GM23338 (cell line): ENCODE results near the gene ATCAY. TPM values are rescaled to one million over a fixed set of nuclear protein-coding genes. Genes with fewer than 3 reads are reported as not detected.

Experiments
- ATAC-seq: fragments of 200-7000 bp; cut with Tn5 transposase; 3 replicates; pipeline ENCODE4 v1.9.1; 2020
- DNase-seq: peaks from one replicate; pipeline ENCODE4 v3.0.0-alpha.2; 2015; ENCODE audit warnings: low spot score
- H2AFZ ChIP-seq: fragments of 200-600 bp; sonication (generic); 2 replicates; pipeline ENCODE4 v1.8.0; 2016; ENCODE audit warnings: antibody characterized with exemption, mild to moderate bottlenecking, moderate library complexity
- H3F3A ChIP-seq: fragments of 200-600 bp; sonication (generic); replicated peaks from 2 replicates; pipeline ENCODE4 v1.8.0; 2017; ENCODE audit warnings: antibody characterized with exemption, mixed run types, low read depth
- H3K27ac ChIP-seq: fragments of 200-600 bp; sonication (generic); 2 replicates; pipeline ENCODE4 v1.6.1; 2016; ENCODE audit warnings: low read depth
- H3K27me3 ChIP-seq: fragments of 200-600 bp; sonication (generic); 2 replicates; pipeline ENCODE4 v1.8.0; 2016; ENCODE audit warnings: mild to moderate bottlenecking, mixed run types, moderate library complexity; ENCODE audit not compliant: insufficient read depth
- H3K36me3 ChIP-seq: fragments of 200-600 bp; sonication (generic); 2 replicates; pipeline ENCODE4 v1.8.0; 2016; ENCODE audit warnings: mild to moderate bottlenecking; ENCODE audit not compliant: insufficient read depth
- H3K4me1 ChIP-seq: fragments of 200-600 bp; sonication (generic); 2 replicates; pipeline ENCODE4 v1.8.0; 2016; ENCODE audit warnings: mild to moderate bottlenecking, moderate library complexity; ENCODE audit not compliant: insufficient read depth
- H3K4me2 ChIP-seq: fragments of 200-600 bp; sonication (generic); 2 replicates; pipeline ENCODE4 v1.7.1; 2017; ENCODE audit warnings: mixed run types
- H3K4me3 ChIP-seq: fragments of 200-600 bp; sonication (generic); 2 replicates; pipeline ENCODE4 v1.6.1; 2016; ENCODE audit warnings: mixed run types
- H3K79me2 ChIP-seq: fragments of 200-600 bp; sonication (generic); replicated peaks from 2 replicates; pipeline ENCODE4 v1.8.0; 2017; ENCODE audit warnings: mild to moderate bottlenecking; ENCODE audit not compliant: insufficient read depth
- H3K9me2 ChIP-seq: fragments of 200-600 bp; sonication (generic); 2 replicates; pipeline ENCODE4 v1.8.0; 2017; ENCODE audit not compliant: insufficient read depth
- H4K20me1 ChIP-seq: fragments of 200-600 bp; sonication (generic); replicated peaks from 2 replicates; pipeline ENCODE4 v1.8.0; 2017; ENCODE audit warnings: mild to moderate bottlenecking; ENCODE audit not compliant: insufficient read depth
- H3K27ac Mint-ChIP-seq: 2 replicates; pipeline ENCODE4 v1.8.0; 2020; ENCODE audit warnings: inconsistent platforms, mild to moderate bottlenecking, moderate library complexity, mixed read lengths
- H3K27me3 Mint-ChIP-seq: 3 replicates; pipeline ENCODE4 v1.8.0; 2022; ENCODE audit warnings: low read depth, mild to moderate bottlenecking, moderate library complexity, mixed read lengths, inconsistent platforms; ENCODE audit not compliant: insufficient read depth, poor library complexity
- H3K36me3 Mint-ChIP-seq: 3 replicates; pipeline ENCODE4 v1.8.0; 2021; ENCODE audit warnings: low read depth, mild to moderate bottlenecking, inconsistent platforms, moderate library complexity, mixed read lengths
- H3K4me1 Mint-ChIP-seq: 3 replicates; pipeline ENCODE4 v1.8.0; 2020; ENCODE audit warnings: mild to moderate bottlenecking, inconsistent platforms, mixed read lengths
- H3K4me3 Mint-ChIP-seq: 3 replicates; pipeline ENCODE4 v1.8.0; 2021; ENCODE audit warnings: moderate library complexity, mild to moderate bottlenecking, inconsistent platforms, mixed read lengths
- H3K9me3 Mint-ChIP-seq: 3 replicates; pipeline ENCODE4 v1.8.0; 2020; ENCODE audit warnings: moderate library complexity, mild to moderate bottlenecking, inconsistent platforms, mixed read lengths
- CREB1 ChIP-seq: fragments of 250-450 bp; sonication (Bioruptor Pico); IDR thresholded peaks from 2 replicates; pipeline ENCODE4 v1.5.0; 2020; ENCODE audit warnings: low read depth, mild to moderate bottlenecking, moderate library complexity
- CTCF ChIP-seq, 2 experiments: fragments of 200-600 bp in 1 of 2; sonication (generic) in 1 of 2; conservative IDR thresholded peaks; 2 replicates each; pipeline versions ENCODE4 v1.5.1 to v1.6.1; 2016 to 2017; ENCODE audit warnings: antibody characterized with exemption in 2 of 2, low read depth in 2 of 2, mild to moderate bottlenecking in 2 of 2, moderate library complexity in 1 of 2
- EZH2 ChIP-seq: fragments of 200-600 bp; sonication (generic); IDR thresholded peaks from one replicate; pipeline ENCODE4 v1.8.0; 2017; ENCODE audit warnings: antibody characterized with exemption, mild to moderate bottlenecking, low read depth; ENCODE audit not compliant: unreplicated experiment
- EZH2phosphoT487 ChIP-seq: fragments of 200-600 bp; sonication (generic); IDR thresholded peaks from one replicate; pipeline ENCODE4 v1.8.1; 2018; ENCODE audit warnings: antibody characterized with exemption; ENCODE audit not compliant: unreplicated experiment
- JUNB ChIP-seq: IDR thresholded peaks from one replicate; pipeline ENCODE4 v1.6.1; 2016; ENCODE audit warnings: antibody characterized with exemption; ENCODE audit not compliant: unreplicated experiment
- NANOG ChIP-seq: IDR thresholded peaks from 2 replicates; pipeline ENCODE4 v1.6.1; 2016; ENCODE audit warnings: antibody characterized with exemption, borderline replicate concordance
- POLR2AphosphoS5 ChIP-seq: IDR thresholded peaks from 2 replicates; pipeline ENCODE4 v1.6.1; 2016; ENCODE audit warnings: antibody characterized with exemption, low read depth
- REST ChIP-seq: IDR thresholded peaks from one replicate; pipeline ENCODE4 v1.6.1; 2018; ENCODE audit warnings: antibody characterized with exemption; ENCODE audit not compliant: unreplicated experiment
- STAT1 ChIP-seq: IDR thresholded peaks from one replicate; pipeline ENCODE4 v1.6.1; 2016; ENCODE audit warnings: antibody characterized with exemption; ENCODE audit not compliant: unreplicated experiment
- ZNF114 ChIP-seq: fragments of 250-450 bp; sonication (Bioruptor Pico); IDR thresholded peaks from 2 replicates; pipeline ENCODE4 v1.5.0; 2020; ENCODE audit warnings: mild to moderate bottlenecking, moderate library complexity
- ZNF331 ChIP-seq: fragments of 250-450 bp; sonication (Bioruptor Pico); IDR thresholded peaks from 2 replicates; pipeline ENCODE4 v1.5.0; 2020; ENCODE audit warnings: low read depth, mild to moderate bottlenecking, moderate library complexity
- ZNF462 ChIP-seq: fragments of 250-450 bp; sonication (Bioruptor Pico); IDR thresholded peaks from 2 replicates; pipeline ENCODE4 v1.5.0; 2020; ENCODE audit warnings: mild to moderate bottlenecking, moderate library complexity
- polyA plus RNA-seq: library from polyadenylated mRNA; unstranded; fragments of >200 nt; fragmentation: Nextera tagmentation; extraction: Ambion mirVana; gene quantifications from 2 replicates; pipeline ENCODE4 v1.2.1, GENCODE V29; 2016
- total RNA-seq: library from RNA; depleted of rRNA; stranded (reverse); fragments of >200 nt; shearing (Covaris generic); gene quantifications from 2 replicates; pipeline ENCODE4 v1.2.3, GENCODE V29; 2014
- TF ChIP-seq, protein P1 (sequence below): IDR thresholded peaks from 2 replicates; pipeline ENCODE4 v1.6.1; 2016; ENCODE audit warnings: antibody characterized with exemption

Gene ATCAY
- total and polyA plus RNA-seq, 2 experiments from 2014 or later, result 16.9 to 45.7 TPM

- peaks cover 8% of the 10 kb centered on the region for H3K27me3 Mint-ChIP-seq
- H3K4me2 ChIP-seq, result no peak overlapping the region
- ATAC-seq, result no peak
These were observed 50.6 kb downstream of the ATCAY start for GRCh38 chr19:3931041-3931440.

More at GRCh38 chr19:3931041-3931440, 50.6 kb downstream of the ATCAY start:
- no peaks in the 10 kb centered on the region for H3K9me2 ChIP-seq
- no peaks in the 10 kb centered on the region for H3K27me3 ChIP-seq
- peaks cover 12% of the 10 kb centered on the region for H3K79me2 ChIP-seq
- no peaks in the 10 kb centered on the region for H3K36me3 ChIP-seq
- no peaks in the 10 kb centered on the region; the same call in 1 of the 2 replicates for H3K4me1 ChIP-seq
- Mint-ChIP-seq H3K4me1 (no peaks in the 10 kb centered on the region), H3K9me3 (no peaks in the 10 kb centered on the region), H3K4me3 (no peak overlapping the region), H3K36me3 (no peaks in the 10 kb centered on the region; the same call in 2 of the 3 replicates), H3K27ac (no peak overlapping the region)
- DNase-seq, result no peak
- no peak overlapping the region for H3K4me3 ChIP-seq
- TF ChIP-seq, protein P1, sequence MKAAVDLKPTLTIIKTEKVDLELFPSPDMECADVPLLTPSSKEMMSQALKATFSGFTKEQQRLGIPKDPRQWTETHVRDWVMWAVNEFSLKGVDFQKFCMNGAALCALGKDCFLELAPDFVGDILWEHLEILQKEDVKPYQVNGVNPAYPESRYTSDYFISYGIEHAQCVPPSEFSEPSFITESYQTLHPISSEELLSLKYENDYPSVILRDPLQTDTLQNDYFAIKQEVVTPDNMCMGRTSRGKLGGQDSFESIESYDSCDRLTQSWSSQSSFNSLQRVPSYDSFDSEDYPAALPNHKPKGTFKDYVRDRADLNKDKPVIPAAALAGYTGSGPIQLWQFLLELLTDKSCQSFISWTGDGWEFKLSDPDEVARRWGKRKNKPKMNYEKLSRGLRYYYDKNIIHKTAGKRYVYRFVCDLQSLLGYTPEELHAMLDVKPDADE, result no peak
- TF ChIP-seq NANOG (no peak), CTCF (conservative IDR thresholded peaks at IDR 0.05; ENCODE audit: low read depth in 2 of 2) (no peak), CREB1 (CRISPR knock-in tag) (no peak), JUNB (no peak), ZNF331 (CRISPR knock-in tag) (no peak), ZNF462 (CRISPR knock-in tag) (no peak), POLR2AphosphoS5 (no peak), EZH2 (no peak), REST (no peak), ZNF114 (CRISPR knock-in tag) (no peak), EZH2phosphoT487 (no peak), STAT1 (no peak)
- H4K20me1 ChIP-seq, result no peaks in the 10 kb centered on the region
- H3F3A ChIP-seq, result no peaks in the 10 kb centered on the region
- H3K27ac ChIP-seq, result no peak overlapping the region
- H2AFZ ChIP-seq, result no peak overlapping the region
